Ascending aorta (tissue), 2 donors: ENCODE data around the gene CD3E. TPM values are rescaled to one million over a fixed set of nuclear protein-coding genes. Genes with fewer than 3 reads are reported as not detected.

ENCODE experiments used
- DNase-seq, 2 donors: peaks; one replicate each; pipeline ENCODE4 v3.0.0-alpha.2; 2019; ENCODE audit warnings: low spot score in 2 of 2
- H3K27ac ChIP-seq, 2 donors: fragments of 200-600 bp; sonication (generic); one replicate each; pipeline ENCODE4 v1.5.1; 2016 to 2017; ENCODE audit warnings: mild to moderate bottlenecking in 1 of 2
- H3K27me3 ChIP-seq: fragments of 200-600 bp; sonication (generic); one replicate; pipeline ENCODE4 v1.5.1; 2017
- H3K36me3 ChIP-seq, 2 donors: fragments of 200-600 bp; sonication (generic); one replicate each; pipeline ENCODE4 v1.5.1; 2016
- H3K4me1 ChIP-seq, 2 donors: fragments of 200-600 bp; sonication (generic); one replicate each; pipeline ENCODE4 v1.5.1; 2016 to 2017; ENCODE audit warnings: mild to moderate bottlenecking in 1 of 2
- H3K4me3 ChIP-seq, 2 donors: fragments of 200-600 bp; sonication (generic); one replicate each; pipeline ENCODE4 v1.5.1; 2016 to 2017; ENCODE audit warnings: mild to moderate bottlenecking in 1 of 2
- H3K9me3 ChIP-seq, 2 donors: fragments of 200-600 bp; sonication (generic); one replicate each; pipeline ENCODE4 v1.5.1; 2016
- intact Hi-C: fragments of 100-400 bp; cut with DNase I; formaldehyde crosslinking; loops from one replicate; pipeline ENCODE4 v1.15.1; 2023
- total RNA-seq: library from RNA; depleted of rRNA; stranded (reverse); fragments of >200 nt; gene quantifications from one replicate; pipeline ENCODE4 v1.1.0, GENCODE V29; 2016
- TF ChIP-seq, protein P1 (sequence below), 3 experiments: fragments of 200-600 bp in 2 of 3; fragments of 450-650 bp in 1 of 3; sonication (generic) in 2 of 3; IDR thresholded peaks; one replicate each; pipeline ENCODE4 v1.5.1; 2016 to 2019; ENCODE audit warnings: antibody characterized with exemption in 3 of 3, mild to moderate bottlenecking in 1 of 3, moderate library complexity in 1 of 3

Gene CD3E
- total RNA-seq, 1 donor from 2014 or later = not detected

DNA sequence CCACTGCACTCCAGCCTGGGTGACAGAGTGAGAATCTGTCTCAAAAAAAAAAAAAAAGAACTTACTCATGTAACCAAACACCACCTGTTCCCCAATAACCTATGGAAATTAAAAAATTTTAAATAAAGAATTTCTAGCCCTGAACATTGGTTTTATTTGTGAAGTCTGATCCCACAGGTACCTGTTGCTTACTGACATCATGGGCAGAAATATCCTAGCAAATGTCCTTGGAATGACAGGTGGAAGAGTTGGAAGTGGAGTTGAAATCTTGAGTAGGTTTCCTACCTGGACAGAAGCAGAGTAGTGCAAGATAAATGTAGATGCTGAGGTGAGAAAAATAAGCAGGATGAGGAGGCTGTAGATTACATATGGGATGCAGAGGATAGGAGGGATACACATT lies 20.8 kb downstream of the CD3E start:
- TF ChIP-seq, protein P1, sequence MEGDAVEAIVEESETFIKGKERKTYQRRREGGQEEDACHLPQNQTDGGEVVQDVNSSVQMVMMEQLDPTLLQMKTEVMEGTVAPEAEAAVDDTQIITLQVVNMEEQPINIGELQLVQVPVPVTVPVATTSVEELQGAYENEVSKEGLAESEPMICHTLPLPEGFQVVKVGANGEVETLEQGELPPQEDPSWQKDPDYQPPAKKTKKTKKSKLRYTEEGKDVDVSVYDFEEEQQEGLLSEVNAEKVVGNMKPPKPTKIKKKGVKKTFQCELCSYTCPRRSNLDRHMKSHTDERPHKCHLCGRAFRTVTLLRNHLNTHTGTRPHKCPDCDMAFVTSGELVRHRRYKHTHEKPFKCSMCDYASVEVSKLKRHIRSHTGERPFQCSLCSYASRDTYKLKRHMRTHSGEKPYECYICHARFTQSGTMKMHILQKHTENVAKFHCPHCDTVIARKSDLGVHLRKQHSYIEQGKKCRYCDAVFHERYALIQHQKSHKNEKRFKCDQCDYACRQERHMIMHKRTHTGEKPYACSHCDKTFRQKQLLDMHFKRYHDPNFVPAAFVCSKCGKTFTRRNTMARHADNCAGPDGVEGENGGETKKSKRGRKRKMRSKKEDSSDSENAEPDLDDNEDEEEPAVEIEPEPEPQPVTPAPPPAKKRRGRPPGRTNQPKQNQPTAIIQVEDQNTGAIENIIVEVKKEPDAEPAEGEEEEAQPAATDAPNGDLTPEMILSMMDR (IDR thresholded peaks at IDR 0.05) = no peak
- H3K36me3 ChIP-seq = no peaks in the 10 kb centered on the region

GRCh38 chr11:118328745-118329144 lies 24.2 kb downstream of the CD3E start:
- H3K4me3 ChIP-seq = no peak overlapping the region
- H3K27me3 ChIP-seq = no peaks in the 10 kb centered on the region
- intact Hi-C loops = no loop called here
- DNase-seq = no peak
- TF ChIP-seq, protein P1 (IDR thresholded peaks at IDR 0.05) = no peak
- no peaks in the 10 kb centered on the region for H3K4me1 ChIP-seq
- H3K27ac ChIP-seq = no peak overlapping the region
- H3K36me3 ChIP-seq = no peaks in the 10 kb centered on the region
- H3K9me3 ChIP-seq = no peaks in the 10 kb centered on the region

More for the DNA sequence above, 20.8 kb downstream of the CD3E start:
- H3K9me3 ChIP-seq = no peaks in the 10 kb centered on the region
- H3K27me3 ChIP-seq = no peaks in the 10 kb centered on the region
- no peak for DNase-seq
- intact Hi-C loops = no loop called here
- no peak overlapping the region for H3K4me3 ChIP-seq
- no peak overlapping the region for H3K27ac ChIP-seq
- no peaks in the 10 kb centered on the region for H3K4me1 ChIP-seq

- no peak overlapping the region for H3K4me3 ChIP-seq
- H3K4me1 ChIP-seq = no peaks in the 10 kb centered on the region
- H3K9me3 ChIP-seq = no peaks in the 10 kb centered on the region
- H3K27me3 ChIP-seq = no peaks in the 10 kb centered on the region
- TF ChIP-seq, protein P1 (IDR thresholded peaks at IDR 0.05) = no peak
- H3K27ac ChIP-seq = no peak overlapping the region
- intact Hi-C loops = no loop called here
- no peaks in the 10 kb centered on the region for H3K36me3 ChIP-seq
- no peak for DNase-seq
Observed at GRCh38 chr11:118334745-118335144, 30.2 kb downstream of the CD3E start.

DNA sequence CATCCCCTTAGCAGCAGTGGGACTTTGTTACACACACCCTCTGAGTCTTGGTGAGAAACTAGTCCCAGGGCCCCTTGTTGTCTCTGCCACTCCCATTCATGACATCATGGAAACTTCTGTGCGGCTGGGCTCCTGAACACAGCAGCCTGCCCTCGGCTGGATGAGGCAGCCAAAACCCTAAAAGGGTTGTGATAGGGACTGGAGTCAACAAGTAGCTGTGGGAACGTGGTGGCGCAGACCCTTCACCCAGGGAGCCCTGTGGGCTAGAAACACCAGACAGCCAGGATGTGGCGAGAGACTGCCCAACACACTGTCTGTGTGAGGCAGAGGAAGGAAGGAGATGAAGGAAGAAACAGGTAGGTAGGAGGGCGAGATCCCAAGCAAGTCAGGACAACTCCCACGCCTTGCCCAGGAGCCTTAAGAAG lies 34.1 kb downstream of the CD3E start:
- Histone ChIP-seq H3K27me3 (no peaks in the 10 kb centered on the region), H3K36me3 (no peaks in the 10 kb centered on the region), H3K4me1 (no peaks in the 10 kb centered on the region), H3K9me3 (no peaks in the 10 kb centered on the region), H3K27ac (no peak overlapping the region), H3K4me3 (no peak overlapping the region)
- intact Hi-C loops = no loop called here
- TF ChIP-seq, protein P1 (IDR thresholded peaks at IDR 0.05) = no peak
- DNase-seq = peak; percentile 16 to 71

- Histone ChIP-seq H3K9me3 (no peaks in the 10 kb centered on the region), H3K36me3 (no peaks in the 10 kb centered on the region), H3K27ac (no peak overlapping the region)
Observed at GRCh38 chr11:118339281-118339961, 34.9 kb downstream of the CD3E start.

More at GRCh38 chr11:118339281-118339961, 34.9 kb downstream of the CD3E start:
- no peaks in the 10 kb centered on the region for H3K4me1 ChIP-seq
- H3K4me3 ChIP-seq = no peak overlapping the region
- TF ChIP-seq, protein P1 (IDR thresholded peaks at IDR 0.05) = no peak
- intact Hi-C loops = no loop called here
- no peaks in the 10 kb centered on the region for H3K27me3 ChIP-seq
- no peak for DNase-seq
